GM19193 (cell line): ENCODE measurements around the gene FOXK2.

Experiments
- POLR2A ChIP-seq: IDR thresholded peaks from 4 replicates; pipeline ENCODE4 v1.6.1; 2011; ENCODE audit not compliant: insufficient read depth, insufficient read length; ENCODE audit errors: extremely low read depth

FOXK2 gene

DNA sequence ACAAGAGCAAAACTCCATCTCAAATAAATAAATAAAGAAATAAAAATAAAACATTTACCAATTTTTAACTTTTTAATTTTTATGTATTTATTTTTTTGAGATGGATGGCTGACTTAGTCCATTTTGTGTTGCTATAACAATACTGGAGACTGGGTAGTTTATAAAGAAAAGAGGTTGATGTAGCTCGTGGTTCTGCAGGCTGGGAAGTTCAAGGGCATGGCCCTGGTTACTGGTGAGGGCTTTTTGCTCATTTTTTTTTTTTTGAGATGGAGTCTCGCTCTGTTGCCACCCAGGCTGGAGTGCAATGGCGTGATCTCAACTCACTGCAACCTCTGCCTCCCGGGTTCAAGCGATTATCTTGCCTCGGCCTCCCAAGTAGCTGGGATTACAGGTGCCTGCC, 14.2 kb upstream of the FOXK2 start:
- TF ChIP-seq POLR2A: no peak

DNA sequence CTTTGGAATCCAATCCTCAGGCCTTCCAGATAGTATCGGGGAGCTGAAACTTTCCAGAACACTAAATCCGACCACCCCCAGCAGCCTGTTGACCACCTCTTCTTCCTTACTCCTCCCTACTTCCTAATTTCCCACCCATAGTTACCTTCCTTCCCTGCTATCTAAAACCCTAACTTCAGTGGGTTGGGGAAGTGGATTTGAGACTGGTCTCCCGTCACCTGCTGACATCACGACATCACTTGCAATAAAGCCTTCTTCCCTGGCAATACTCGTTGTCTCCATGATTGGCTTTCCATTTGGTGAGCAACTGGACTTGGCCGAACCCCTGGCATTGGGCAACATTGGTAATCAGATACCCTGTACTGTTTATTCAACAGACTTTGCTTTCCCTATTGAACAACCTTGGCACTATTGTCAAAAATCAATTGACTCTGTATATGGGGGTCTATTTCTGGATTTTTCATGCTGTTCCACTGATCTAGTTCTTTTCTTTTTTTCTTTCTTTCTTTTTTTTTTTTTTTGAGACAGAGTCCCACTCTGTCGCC, 11.8 kb upstream of the FOXK2 start:
- TF ChIP-seq POLR2A: no peak

DNA sequence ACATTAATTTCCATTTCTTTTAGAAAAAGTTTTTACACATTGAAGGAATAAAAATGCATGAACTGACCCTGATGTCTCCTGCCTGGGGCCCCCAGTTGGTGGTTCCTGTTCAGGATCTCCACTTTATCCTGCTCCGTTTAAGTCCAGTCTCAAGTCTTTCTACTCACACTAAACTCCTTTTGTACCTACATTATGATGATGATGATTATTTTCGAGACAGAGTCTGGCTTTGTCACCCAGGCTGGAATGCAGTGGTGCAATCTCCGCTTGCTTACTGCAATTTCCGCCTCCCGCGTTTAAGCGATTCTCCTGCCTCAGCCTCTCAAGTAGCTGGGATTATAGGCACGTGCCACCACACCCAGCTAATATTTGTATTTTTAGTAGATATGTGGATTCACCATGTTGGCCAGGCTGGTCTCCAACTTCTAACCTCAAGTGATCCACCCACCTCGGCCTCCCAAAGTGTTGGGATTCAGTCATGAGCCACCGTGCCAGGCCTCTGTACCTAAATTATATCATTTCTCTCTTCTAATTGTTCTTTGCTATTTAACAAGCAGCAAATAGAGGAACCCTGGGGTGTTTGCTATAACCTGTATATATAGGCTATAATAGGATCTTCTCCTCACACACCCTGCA, 2.2 kb upstream of the FOXK2 start:
- no peak for TF ChIP-seq POLR2A

DNA sequence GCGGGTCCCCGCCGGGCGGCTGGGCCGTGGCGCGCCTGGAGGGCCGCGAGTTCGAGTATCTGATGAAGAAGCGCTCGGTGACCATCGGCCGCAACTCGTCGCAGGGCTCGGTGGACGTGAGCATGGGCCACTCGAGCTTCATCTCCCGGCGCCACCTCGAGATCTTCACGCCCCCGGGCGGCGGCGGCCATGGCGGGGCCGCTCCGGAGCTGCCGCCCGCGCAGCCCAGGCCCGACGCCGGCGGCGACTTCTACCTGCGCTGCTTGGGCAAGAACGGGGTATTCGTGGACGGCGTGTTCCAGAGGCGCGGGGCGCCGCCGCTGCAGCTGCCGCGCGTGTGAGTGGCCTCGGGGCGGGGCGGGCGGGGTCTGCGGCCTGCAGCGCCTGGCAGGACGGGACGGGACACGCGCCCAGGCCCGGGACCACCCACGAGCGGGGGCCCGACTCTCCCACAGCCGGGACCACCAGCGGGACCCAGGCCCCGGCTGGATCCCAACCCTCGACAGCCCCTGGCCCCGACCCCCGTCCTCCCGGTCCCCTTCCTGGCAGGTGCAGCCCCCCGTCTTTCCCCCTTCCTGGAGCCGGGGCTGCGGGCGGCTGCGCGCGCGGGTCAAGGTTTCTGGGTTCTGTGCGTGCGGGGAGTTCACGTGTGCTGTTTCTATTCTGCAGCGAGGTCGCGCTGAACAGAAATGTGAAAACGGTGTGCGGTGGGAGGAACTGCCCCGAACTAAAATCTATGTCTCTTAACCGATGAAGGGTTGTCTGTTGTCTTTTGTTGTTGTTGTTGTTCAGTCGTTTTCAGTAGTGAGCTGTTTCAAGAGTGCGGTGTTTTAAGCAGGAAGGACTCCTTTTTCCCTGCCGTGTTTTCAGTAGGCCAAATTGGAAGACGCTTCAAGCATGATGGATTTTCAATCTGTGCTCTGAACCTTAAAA, 705 bp downstream of the FOXK2 start:
- no peak for TF ChIP-seq POLR2A

DNA sequence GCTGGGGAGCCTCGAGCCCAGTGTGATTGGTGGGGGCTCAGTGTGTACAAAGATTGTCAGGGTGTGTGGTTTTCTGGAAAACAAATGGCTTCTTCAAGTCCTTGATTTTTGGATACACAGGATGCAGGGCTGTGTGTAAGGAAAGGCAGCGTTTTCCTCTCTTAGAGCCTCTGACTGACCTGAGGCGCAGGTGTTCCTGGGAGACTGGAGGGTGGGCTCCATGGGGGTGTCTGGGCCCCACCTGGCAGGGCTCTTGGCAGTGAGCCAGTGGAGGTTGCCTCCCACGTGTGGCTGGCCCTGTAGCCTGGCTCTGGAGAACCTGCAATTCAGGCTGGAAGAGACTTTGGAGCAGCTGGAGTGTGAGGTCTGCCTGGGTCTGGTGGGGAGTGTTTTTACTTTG, 5.0 kb downstream of the FOXK2 start:
- no peak for TF ChIP-seq POLR2A

DNA sequence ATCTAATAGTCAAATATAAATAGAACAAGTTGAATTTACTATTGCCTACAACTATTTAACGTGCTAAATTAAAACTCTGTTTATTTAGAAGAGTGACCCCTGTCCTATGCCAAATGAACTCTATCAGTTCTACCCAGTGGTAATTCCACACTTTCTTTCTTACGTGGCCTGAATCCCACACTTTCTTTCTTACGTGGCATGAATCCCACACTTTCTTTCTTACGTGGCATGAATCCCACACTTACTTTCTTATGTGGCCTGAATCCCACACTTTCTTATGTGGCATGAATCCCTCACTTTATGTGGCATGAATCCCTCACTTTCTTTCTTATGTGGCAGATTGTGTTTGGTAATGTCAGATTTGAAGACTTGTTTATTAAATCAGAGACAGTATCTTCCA, 6.2 kb downstream of the FOXK2 start:
- no peak for TF ChIP-seq POLR2A

DNA sequence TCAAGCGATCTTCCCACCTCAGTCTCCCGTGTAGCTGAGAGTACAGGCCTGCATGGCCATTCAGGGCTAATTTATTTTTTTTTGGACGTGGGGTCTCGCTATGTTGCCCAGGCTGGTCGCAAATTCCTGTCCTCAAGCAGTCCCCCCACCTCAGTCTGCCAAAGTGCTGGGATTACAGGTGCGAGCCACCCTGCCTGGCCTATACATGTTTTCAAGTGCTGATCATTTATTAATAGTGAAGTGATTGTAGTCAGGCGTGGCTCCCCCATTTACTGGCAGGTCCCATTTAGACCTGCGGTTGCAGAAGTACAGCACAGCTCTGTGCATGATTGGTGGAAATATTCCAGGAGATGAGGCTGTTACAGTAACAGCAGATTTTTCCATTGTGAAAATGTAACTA, 8.4 kb downstream of the FOXK2 start:
- TF ChIP-seq POLR2A: no peak

DNA sequence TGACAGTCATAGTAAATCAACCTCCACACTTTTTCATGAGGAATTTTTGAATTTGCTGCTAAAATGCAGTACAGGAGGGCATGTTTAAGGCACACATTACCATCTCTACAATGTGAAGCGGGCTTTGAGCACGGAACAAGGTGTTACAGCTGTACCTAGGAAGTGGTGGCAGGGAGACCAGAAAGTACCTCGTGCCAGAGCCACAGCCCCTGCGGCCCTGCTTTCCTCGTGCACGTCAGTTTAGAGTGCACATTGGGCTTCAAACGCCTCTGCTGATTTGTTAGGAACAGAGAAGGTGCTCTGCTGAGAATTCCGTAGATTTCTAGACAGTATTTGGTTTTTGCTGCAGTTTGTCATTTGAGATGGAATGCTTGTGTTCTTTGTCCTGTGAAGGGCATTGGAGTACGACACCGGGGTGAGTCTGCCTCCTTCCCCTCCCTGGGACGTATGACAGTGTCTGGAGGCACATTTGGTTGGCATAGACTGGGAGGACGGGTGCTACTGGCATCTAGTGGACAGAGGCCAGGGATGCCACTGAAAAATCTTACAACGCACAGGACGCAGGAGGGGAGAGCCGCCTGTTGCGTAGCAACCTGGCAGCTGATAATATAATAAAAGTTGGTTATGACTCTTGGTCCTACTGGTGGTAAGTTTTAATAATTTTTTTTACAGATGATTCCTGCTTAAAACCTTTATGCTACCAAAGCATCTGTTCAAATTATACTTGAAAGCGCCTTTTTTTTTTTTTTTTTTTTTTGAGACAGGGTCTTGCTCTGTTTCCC, 9.1 kb downstream of the FOXK2 start:
- TF ChIP-seq POLR2A: no peak

DNA sequence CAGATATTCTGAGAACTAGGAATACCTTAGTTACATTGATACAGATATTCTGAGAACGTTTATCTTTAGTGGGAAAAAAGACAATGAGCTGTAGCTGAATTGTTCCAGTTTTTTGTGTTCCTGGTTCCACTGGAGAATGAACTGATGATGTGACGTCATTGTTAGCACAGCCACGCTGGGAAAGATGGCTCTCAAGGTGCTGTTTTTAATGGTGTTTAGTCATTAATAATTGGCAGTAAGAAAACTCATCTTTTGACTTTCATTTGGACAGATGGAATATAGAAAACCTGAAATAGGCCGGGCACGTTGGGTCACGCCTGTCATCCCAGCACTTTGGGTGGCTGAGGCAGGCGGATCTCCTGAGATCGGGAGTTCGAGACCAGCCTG, 10.4 kb downstream of the FOXK2 start:
- TF ChIP-seq POLR2A: no peak

DNA sequence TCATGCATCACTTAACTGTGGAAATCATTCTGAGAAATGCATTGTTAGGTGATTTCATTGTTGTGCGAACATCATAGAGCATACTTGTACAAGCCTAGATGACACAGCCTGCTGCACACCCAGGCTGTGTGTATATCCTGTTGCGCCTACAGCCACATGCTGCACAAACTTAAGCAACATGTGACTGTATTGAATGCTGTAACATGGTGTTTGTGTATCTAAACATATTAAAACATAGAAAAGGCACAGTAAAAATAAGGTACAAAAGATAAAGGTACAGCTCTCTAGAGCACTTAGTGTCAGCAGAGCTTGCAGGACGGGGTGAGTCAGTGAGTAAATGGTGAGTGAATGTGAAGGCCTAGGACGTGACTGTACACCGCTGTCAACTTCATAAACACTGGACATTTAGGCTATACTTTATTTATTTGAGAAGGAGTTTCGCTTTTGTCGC, 11.9 kb downstream of the FOXK2 start:
- TF ChIP-seq POLR2A: no peak

DNA sequence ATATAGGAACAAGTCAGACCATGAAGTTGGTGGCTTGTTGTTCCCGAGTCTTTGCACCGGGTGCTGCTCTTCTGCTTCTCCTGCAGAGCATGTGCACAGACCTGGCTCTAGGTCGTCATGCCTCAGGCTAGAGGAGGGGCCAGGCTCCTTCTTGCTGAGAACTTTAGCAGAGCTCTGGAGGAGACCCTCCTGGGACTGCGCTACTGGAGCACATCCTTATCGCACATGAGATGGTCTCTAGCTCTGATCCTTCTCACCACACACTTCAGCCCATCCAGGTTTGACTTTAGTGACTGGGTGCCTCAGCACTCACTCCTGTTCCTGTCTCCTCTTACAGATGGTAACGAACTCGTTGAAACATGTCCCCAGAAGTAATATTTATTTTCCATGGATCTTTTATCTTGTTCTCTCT, 14.9 kb downstream of the FOXK2 start:
- TF ChIP-seq POLR2A: no peak

DNA sequence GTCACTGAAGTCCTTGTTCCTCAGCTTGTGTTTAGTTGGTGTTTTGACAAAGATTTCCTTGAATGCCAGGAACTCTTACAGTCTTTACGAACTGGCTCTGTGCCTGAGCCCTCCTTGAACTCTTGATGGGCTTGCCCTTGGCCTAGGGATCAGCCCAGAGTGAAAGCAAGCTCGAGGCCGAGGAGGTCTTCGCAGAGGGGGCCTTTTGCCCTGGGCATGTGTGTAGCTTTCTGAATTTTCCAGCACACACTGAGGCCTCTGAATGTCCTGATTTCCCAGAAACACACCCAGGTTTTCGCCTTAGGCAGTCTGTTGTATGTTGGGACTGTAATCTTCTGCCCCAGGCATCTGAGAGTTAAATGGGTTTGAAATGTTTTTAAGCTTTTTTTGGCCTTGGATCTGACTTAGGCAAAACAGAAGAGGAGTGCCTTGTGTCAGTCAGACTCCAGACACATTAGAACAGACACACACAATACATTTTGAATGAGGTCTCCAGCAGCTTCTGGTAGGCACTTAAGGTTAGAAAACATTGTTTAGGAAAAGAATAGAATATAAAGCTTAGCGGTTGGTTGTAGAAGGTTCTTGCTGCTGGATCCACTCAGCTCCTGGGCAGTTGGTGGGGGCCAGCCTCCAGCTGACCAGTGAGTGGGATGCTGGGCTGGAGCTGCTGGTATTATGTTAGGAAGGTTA, 17.1 kb downstream of the FOXK2 start:
- no peak for TF ChIP-seq POLR2A

DNA sequence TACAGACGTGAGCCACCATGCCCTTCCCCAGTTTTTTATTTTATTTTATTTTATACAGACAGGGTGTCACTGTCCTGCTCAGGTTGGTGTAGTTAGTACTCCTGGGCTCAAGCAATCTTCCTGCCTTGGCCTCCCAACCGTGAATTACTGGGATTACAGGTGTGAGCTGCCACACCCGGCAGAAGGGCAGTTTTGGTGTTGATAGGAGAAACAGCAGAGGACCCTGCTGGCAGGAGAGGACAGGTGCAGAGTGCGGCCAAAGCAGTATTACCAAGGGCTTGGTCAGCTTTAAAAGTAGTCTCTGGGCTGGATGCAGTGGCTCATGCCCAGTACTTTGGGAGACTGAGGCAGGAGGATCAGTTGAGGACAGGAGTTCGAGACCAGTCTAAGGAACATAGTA, 22.9 kb downstream of the FOXK2 start:
- no peak for TF ChIP-seq POLR2A

DNA sequence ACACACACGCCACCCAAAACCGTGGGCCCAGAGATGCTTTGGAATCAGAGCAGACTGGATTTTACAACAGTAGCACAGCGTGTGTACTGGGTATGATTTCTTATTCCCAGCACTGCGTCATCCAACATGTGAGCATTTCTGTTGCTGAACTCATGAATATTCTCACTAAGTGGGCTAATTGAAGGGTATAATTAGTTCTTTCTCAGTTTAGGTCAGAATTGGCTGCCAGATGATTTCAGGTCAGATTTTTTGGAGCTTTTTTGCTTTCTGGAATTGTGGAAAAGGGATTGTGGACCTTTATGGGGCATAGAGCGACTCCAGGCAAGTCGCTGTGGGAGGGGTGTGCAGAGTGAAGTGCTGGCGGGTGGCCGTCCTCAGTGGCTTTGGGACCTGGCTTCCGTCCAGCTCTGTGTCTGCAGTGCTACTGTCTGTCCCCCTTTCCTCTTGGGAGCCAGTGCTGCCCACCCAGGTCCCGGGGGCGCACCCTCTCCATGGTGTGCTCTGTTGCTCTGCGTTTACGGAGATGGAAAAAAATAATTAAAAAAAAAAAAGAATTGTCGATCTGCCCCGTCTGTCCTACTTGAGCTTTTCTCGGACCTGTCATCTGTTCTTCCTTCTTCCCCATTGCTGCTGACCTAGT, 25.0 kb downstream of the FOXK2 start:
- TF ChIP-seq POLR2A: no peak
